Thoracic aorta (tissue), 2 donors: ENCODE results near the gene FAM110D. TPM values are rescaled to one million over a fixed set of nuclear protein-coding genes. Genes with fewer than 3 reads are reported as not detected.

Experiments
- total RNA-seq, 2 donors: library from RNA; depleted of rRNA; stranded (reverse); fragments of >200 nt; gene quantifications; one replicate each; pipeline versions ENCODE4 v1.1.0 to v1.2.3, GENCODE V29; 2016

The FAM110D gene
- total RNA-seq, 2 donors from 2014 or later = 9.9 to 10.6 TPM

Other genes starting within 250 kb of the FAM110D start
- 1 to 10 TPM; 3.6 to 6.9 TPM for gene PAFAH2, start 161.0 kb upstream of the FAM110D start, total RNA-seq
- 1 to 10 TPM in 1 of 2 donors, not detected in 1; 1.6 TPM for gene EXTL1, start 137.3 kb upstream of the FAM110D start, total RNA-seq
- not detected for gene SLC30A2, start 113.0 kb upstream of the FAM110D start, total RNA-seq
- not detected for gene TRIM63, start 91.4 kb upstream of the FAM110D start, total RNA-seq
- gene PDIK1L, start 47.3 kb upstream of the FAM110D start, total RNA-seq = 10 to 100 TPM in 1 of 2 donors, 1 to 10 TPM in 1; 9.6 to 10.4 TPM
- not detected for gene C1orf232, start 9.9 kb downstream of the FAM110D start, total RNA-seq
- gene ZNF593, start 10.8 kb downstream of the FAM110D start, total RNA-seq = 10 to 100 TPM; 14.4 to 20.5 TPM
- gene ZNF593OS, start 12.8 kb downstream of the FAM110D start, total RNA-seq = not detected
- gene CNKSR1, start 18.4 kb downstream of the FAM110D start, total RNA-seq = 10 to 100 TPM in 1 of 2 donors, 1 to 10 TPM in 1; 5.8 to 17.5 TPM
- gene CATSPER4, start 31.5 kb downstream of the FAM110D start, total RNA-seq = not detected
- gene CEP85, start 75.1 kb downstream of the FAM110D start, total RNA-seq = 1 to 10 TPM; 2.8 to 4.0 TPM
- gene SH3BGRL3, start 121.0 kb downstream of the FAM110D start, total RNA-seq = 100 to 1,000 TPM in 1 of 2 donors, 10 to 100 TPM in 1; 79.2 to 137 TPM
- 10 to 100 TPM in 1 of 2 donors, 1 to 10 TPM in 1; 9.6 to 23.2 TPM for gene UBXN11, start 147.6 kb downstream of the FAM110D start, total RNA-seq
- gene CD52, start 158.9 kb downstream of the FAM110D start, total RNA-seq = 1 to 10 TPM in 1 of 2 donors, not detected in 1; 2.7 TPM
- not detected for gene CRYBG2, start 195.1 kb downstream of the FAM110D start, total RNA-seq
- gene ZNF683, start 213.7 kb downstream of the FAM110D start, total RNA-seq = not detected